Endothelial cell of umbilical vein (primary cell): Measurements from ENCODE around the gene TM4SF20. TPM values are rescaled to one million over a fixed set of nuclear protein-coding genes. Genes with fewer than 3 reads are reported as not detected.

Experiments
- BruUV-seq: library from RNA; stranded (reverse); fragments of 400-500 nt; replicated peaks from 2 replicates; lab custom pipeline; 2021; lab: Mats Ljungman, UMichigan
- CTCF ChIA-PET: fragments of 300-600, 350-600 bp; sonication (Branson Sonifier 250); formaldehyde crosslinking; loops from one replicate; lab custom pipeline; 2021; ENCODE audit warnings: antibody characterized with exemption, inconsistent platforms; lab: Charles Lee
- POLR2A ChIA-PET: fragments of 300-600, 350-600 bp; sonication (Branson Sonifier 250); formaldehyde crosslinking; loops from one replicate; lab custom pipeline; 2021; ENCODE audit warnings: antibody characterized with exemption, inconsistent platforms; lab: Charles Lee
- DNase-seq: peaks from one replicate; pipeline ENCODE4 v3.0.0-alpha.2; 2011; ENCODE audit warnings: low read depth, low spot score
- FAIRE-seq: peaks from 2 replicates; lab custom pipeline; 2011; peaks lifted over from hg19 to GRCh38; lab: Jason Lieb, UNC
- H2AFZ ChIP-seq: 2 replicates; pipeline ENCODE4 v1.6.0; 2012; ENCODE audit warnings: low read depth, low read length, control low read depth, inconsistent platforms
- H3K27ac ChIP-seq: 2 replicates; pipeline ENCODE4 v1.5.1; 2011; ENCODE audit warnings: low read depth, mild to moderate bottlenecking, control low read depth, low read length, moderate library complexity; ENCODE audit not compliant: insufficient read depth
- H3K27me3 ChIP-seq, 2 experiments: 2 replicates each; pipeline versions ENCODE4 v1.6.0 to v1.6.1; 2011; ENCODE audit warnings: low read length in 2 of 2, mixed read lengths in 1 of 2; ENCODE audit not compliant: control insufficient read depth in 2 of 2, insufficient read depth in 2 of 2
- H3K36me3 ChIP-seq, 2 experiments: 2 replicates in 1 of 2; 3 replicates in 1 of 2; pipeline ENCODE4 v1.5.1; 2011; ENCODE audit warnings: low read length in 2 of 2, mild to moderate bottlenecking in 1 of 2, moderate library complexity in 1 of 2; ENCODE audit not compliant: control insufficient read depth in 2 of 2, insufficient read depth in 2 of 2; ENCODE audit errors: extremely low read depth in 1 of 2
- H3K4me1 ChIP-seq: 3 replicates; pipeline ENCODE4 v1.5.1; 2011; ENCODE audit warnings: mild to moderate bottlenecking, low read length; ENCODE audit not compliant: control insufficient read depth, insufficient read depth; ENCODE audit errors: extremely low read depth
- H3K4me2 ChIP-seq: 2 replicates; pipeline ENCODE4 v1.6.1; 2011; ENCODE audit warnings: low read length, control low read depth, mixed read lengths; ENCODE audit not compliant: insufficient read depth
- H3K4me3 ChIP-seq, 3 experiments: fragments of 200-600 bp in 1 of 3; sonication (generic), shearing (Covaris generic) in 1 of 3; replicated peaks in 1 of 3; 2 replicates each; pipeline ENCODE4 v1.5.1; 2011 to 2016; ENCODE audit warnings: control low read depth in 3 of 3, low read length in 3 of 3, mild to moderate bottlenecking in 2 of 3, inconsistent platforms in 1 of 3, low read depth in 1 of 3, moderate library complexity in 1 of 3; ENCODE audit not compliant: insufficient read depth in 1 of 3
- H3K79me2 ChIP-seq: 2 replicates; pipeline ENCODE4 v1.6.0; 2012; ENCODE audit warnings: low read length, inconsistent platforms; ENCODE audit not compliant: control insufficient read depth, insufficient read depth
- H3K9ac ChIP-seq: replicated peaks from 2 replicates; pipeline ENCODE3; 2011; ENCODE audit warnings: low read length, control low read depth; ENCODE audit not compliant: insufficient read depth; ENCODE audit errors: extremely low read depth
- H3K9me1 ChIP-seq: replicated peaks from 3 replicates; pipeline ENCODE4 v1.6.0; 2011; ENCODE audit warnings: mild to moderate bottlenecking, low read length; ENCODE audit not compliant: control insufficient read depth, insufficient read depth; ENCODE audit errors: extremely low read depth
- H3K9me3 ChIP-seq: replicated peaks from 2 replicates; pipeline ENCODE4 v1.5.1; 2012; ENCODE audit warnings: low read length, inconsistent platforms; ENCODE audit not compliant: control insufficient read depth, insufficient read depth
- H4K20me1 ChIP-seq: replicated peaks from 2 replicates; pipeline ENCODE3; 2011; ENCODE audit warnings: mild to moderate bottlenecking, low read length; ENCODE audit not compliant: control insufficient read depth, insufficient read depth; ENCODE audit errors: extremely low read depth
- CTCF ChIP-seq, 2 donors: IDR thresholded peaks; 1 replicate in 1 of 2; 2 replicates in 1 of 2; pipeline ENCODE4 v1.5.1; 2011; ENCODE audit warnings: low read length in 2 of 2, mild to moderate bottlenecking in 2 of 2, moderate library complexity in 2 of 2, control low read depth in 1 of 2, inconsistent platforms in 1 of 2, low read depth in 1 of 2; ENCODE audit not compliant: insufficient read depth in 1 of 2; ENCODE audit errors: extremely low read depth in 1 of 2
- EZH2 ChIP-seq: IDR thresholded peaks from 2 replicates; pipeline ENCODE4 v1.6.1; 2012; ENCODE audit warnings: borderline replicate concordance, low read depth, mild to moderate bottlenecking, moderate library complexity, low read length, inconsistent platforms; ENCODE audit not compliant: severe bottlenecking
- FOS ChIP-seq: IDR thresholded peaks from 2 replicates; pipeline ENCODE4 v1.6.1; 2011; ENCODE audit warnings: mild to moderate bottlenecking, low read length, moderate library complexity, borderline replicate concordance; ENCODE audit not compliant: insufficient read depth
- GATA2 ChIP-seq: IDR thresholded peaks from 2 replicates; pipeline ENCODE4 v1.7.0; 2011; ENCODE audit warnings: low read depth, mild to moderate bottlenecking, moderate library complexity, mixed read lengths, low read length; ENCODE audit not compliant: insufficient read length, insufficient read depth
- JUN ChIP-seq: IDR thresholded peaks from 2 replicates; pipeline ENCODE4 v1.6.1; 2011; ENCODE audit warnings: borderline replicate concordance, low read depth; ENCODE audit not compliant: insufficient read length, insufficient read depth
- MAX ChIP-seq: IDR thresholded peaks from 2 replicates; pipeline ENCODE4 v1.6.1; 2011; ENCODE audit not compliant: insufficient read depth, insufficient read length
- MYC ChIP-seq: IDR thresholded peaks from one replicate; pipeline ENCODE4 v1.6.1; 2011; ENCODE audit warnings: mild to moderate bottlenecking, low read depth, low read length
- POLR2A ChIP-seq: IDR thresholded peaks from 2 replicates; pipeline ENCODE4 v1.6.1; 2012; ENCODE audit warnings: low read depth, mild to moderate bottlenecking, control low read depth, low read length
- POLR2AphosphoS5 ChIP-seq: IDR thresholded peaks from 2 replicates; pipeline ENCODE4 v1.6.1; 2012; ENCODE audit warnings: low read depth, mild to moderate bottlenecking, control low read depth, low read length, moderate library complexity; ENCODE audit not compliant: insufficient read depth
- dilution Hi-C: fragments of 300-500 bp; cut with MboI; formaldehyde crosslinking; loops from one replicate; pipeline ENCODE4 v1.15.0; 2019; ENCODE audit warnings: low sequenced_read_pairs; ENCODE audit not compliant: extremely low pct_ligation_motif_present
- intact Hi-C: fragments of 100-400 bp; cut with micrococcal nuclease; formaldehyde crosslinking; loops from one replicate; pipeline ENCODE4 v1.10.0; 2022
- polyA plus RNA-seq, 4 experiments: library from polyadenylated mRNA; depleted of rRNA in 3 of 4; stranded (reverse) in 3 of 4; unstranded in 1 of 4; fragments of >200 nt; gene quantifications; 2 replicates each; pipeline versions ENCODE4 v1.2.1 to v1.2.3, GENCODE V29; 2011 to 2012; ENCODE audit warnings: missing spikeins in 1 of 4
- total RNA-seq: library from RNA; stranded (reverse); gene quantifications from 2 replicates; pipeline ENCODE4 v1.2.3, GENCODE V29; 2021

TM4SF20 gene
- total and polyA plus RNA-seq, 2 donors (not counting 3 experiments of a cell fraction or from before 2014, with no cell fraction given): not detected

GRCh38 chr2:227402959-227403358 lies 23.9 kb upstream of the TM4SF20 start:
- dilution Hi-C loops: no loop called here
- H3K79me2 ChIP-seq: no peaks in the 10 kb centered on the region
- no peaks in the 10 kb centered on the region for H4K20me1 ChIP-seq
- no peak overlapping the region for H3K27ac ChIP-seq
- intact Hi-C loops: no loop called here
- no peaks in the 10 kb centered on the region for H3K9me1 ChIP-seq
- H3K27me3 ChIP-seq: no peaks in the 10 kb centered on the region
- H3K4me2 ChIP-seq: no peak overlapping the region
- TF ChIP-seq MAX (no peak), FOS (no peak), POLR2A (no peak), POLR2AphosphoS5 (no peak), CTCF (IDR thresholded peaks at IDR 0.05; ENCODE audit: extremely low read depth in 1 of 2, insufficient read depth in 1 of 2, low read depth in 1 of 2, low read length in 2 of 2) (no peak), JUN (no peak), MYC (no peak), EZH2 (no peak), GATA2 (no peak)
- DNase-seq (no peak), FAIRE-seq (no peak)
- H3K9me3 ChIP-seq: no peaks in the 10 kb centered on the region
- no peak overlapping the region for H3K4me3 ChIP-seq
- H3K36me3 ChIP-seq: no peaks in the 10 kb centered on the region
- H3K4me1 ChIP-seq: peaks cover 8% of the 10 kb centered on the region
- H3K9ac ChIP-seq: no peak overlapping the region
- POLR2A ChIA-PET: no interaction called here
- CTCF ChIA-PET: no interaction called here
- H2AFZ ChIP-seq: no peak overlapping the region
- no TSS peak for BruUV-seq
